HG03103 (cell line): ENCODE results near the gene F2R.
"Not testable (repeated sequence)": the region's sequence is repeated elsewhere in the genome, so short reads cannot be mapped to it uniquely, and the experiment has no call there.

Experiments
- ATAC-seq: cut with Tn5 transposase; IDR thresholded peaks from one replicate; pipeline ENCODE4 v1.9.1; 2021; ENCODE audit warnings: low read depth; ENCODE audit not compliant: unreplicated experiment

Gene F2R

GRCh38 chr5:76717222-76718083 lies 1.5 kb downstream of the F2R start:
- no peak for ATAC-seq

GRCh38 chr5:76718381-76718832 lies 2.5 kb downstream of the F2R start:
- no peak for ATAC-seq

- ATAC-seq: no peak
Observed at GRCh38 chr5:76718880-76719279, 3.0 kb downstream of the F2R start.

- ATAC-seq: peak; percentile 93
Observed at GRCh38 chr5:76720988-76721569, 5.2 kb downstream of the F2R start.

GRCh38 chr5:76723266-76723665 lies 7.3 kb downstream of the F2R start:
- no peak for ATAC-seq

GRCh38 chr5:76723906-76724305 lies 8.0 kb downstream of the F2R start:
- no peak for ATAC-seq

- ATAC-seq: no peak
Observed at GRCh38 chr5:76724871-76725270, 8.9 kb downstream of the F2R start.

GRCh38 chr5:76728965-76729364 lies 13.0 kb downstream of the F2R start:
- ATAC-seq: no peak

GRCh38 chr5:76729373-76730290 lies 13.7 kb downstream of the F2R start:
- no peak for ATAC-seq

GRCh38 chr5:76732405-76733048 lies 16.6 kb downstream of the F2R start:
- ATAC-seq: no peak

- no peak for ATAC-seq
Observed at GRCh38 chr5:76733049-76733417, 17.1 kb downstream of the F2R start.

GRCh38 chr5:76735762-76736545 lies 20.0 kb downstream of the F2R start:
- ATAC-seq: no peak

GRCh38 chr5:76736679-76737556 lies 21.0 kb downstream of the F2R start:
- no peak for ATAC-seq

- no peak for ATAC-seq
Observed at GRCh38 chr5:76737846-76738245, 21.9 kb downstream of the F2R start.

GRCh38 chr5:76741506-76741905 lies 25.6 kb downstream of the F2R start:
- not testable (repeated sequence) for ATAC-seq

GRCh38 chr5:76742583-76742982 lies 26.7 kb downstream of the F2R start:
- no peak for ATAC-seq

- ATAC-seq: no peak
Observed at GRCh38 chr5:76744632-76745031, 28.7 kb downstream of the F2R start.

GRCh38 chr5:76745670-76746069 lies 29.7 kb downstream of the F2R start:
- ATAC-seq: no peak

GRCh38 chr5:76746677-76747076 lies 30.8 kb downstream of the F2R start:
- no peak for ATAC-seq
